ENCODE measurements around the gene CEP112.

Gene CEP112

DNA sequence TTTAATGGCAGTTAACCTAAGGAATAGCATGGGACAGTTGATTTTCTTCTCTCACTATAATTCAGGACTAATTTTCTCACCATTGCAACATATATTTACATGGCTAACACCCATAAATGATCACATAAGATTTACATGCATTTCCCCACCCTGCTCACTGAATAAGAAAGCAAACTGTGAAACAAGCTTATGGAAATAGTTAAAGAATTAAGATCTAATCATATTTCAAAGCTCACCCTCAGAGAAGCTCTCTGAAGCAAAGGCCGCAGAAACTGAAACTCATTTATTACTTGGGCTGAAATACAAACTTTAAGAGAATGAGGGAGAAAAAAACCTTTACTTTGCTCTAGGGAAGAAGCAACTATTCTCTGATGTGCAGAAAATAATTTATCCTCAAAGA, 411.8 kb downstream of the CEP112 start:
- DNase-seq (ENCODE audit: low read depth), result no peak

DNA sequence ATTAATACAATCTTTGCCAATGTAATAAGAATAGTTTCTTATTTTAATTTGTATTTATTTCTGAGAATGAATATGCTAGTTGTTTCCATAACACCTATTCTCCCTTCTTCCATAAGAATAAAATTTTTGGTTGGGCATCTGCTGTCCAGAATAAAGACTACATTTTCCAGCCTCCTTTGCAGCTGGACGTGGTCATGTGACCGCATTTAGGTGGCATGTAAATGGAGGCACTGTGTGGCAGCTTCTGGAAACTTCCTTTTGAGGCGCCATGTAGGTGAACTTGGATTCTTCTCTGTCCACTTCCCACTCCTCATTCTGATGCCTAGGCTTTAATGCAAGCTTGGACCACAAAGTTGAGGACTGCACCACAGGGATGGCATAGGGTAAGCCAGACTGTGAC, 415.0 kb downstream of the CEP112 start:
- DNase-seq (ENCODE audit: low read depth), result no peak

DNA sequence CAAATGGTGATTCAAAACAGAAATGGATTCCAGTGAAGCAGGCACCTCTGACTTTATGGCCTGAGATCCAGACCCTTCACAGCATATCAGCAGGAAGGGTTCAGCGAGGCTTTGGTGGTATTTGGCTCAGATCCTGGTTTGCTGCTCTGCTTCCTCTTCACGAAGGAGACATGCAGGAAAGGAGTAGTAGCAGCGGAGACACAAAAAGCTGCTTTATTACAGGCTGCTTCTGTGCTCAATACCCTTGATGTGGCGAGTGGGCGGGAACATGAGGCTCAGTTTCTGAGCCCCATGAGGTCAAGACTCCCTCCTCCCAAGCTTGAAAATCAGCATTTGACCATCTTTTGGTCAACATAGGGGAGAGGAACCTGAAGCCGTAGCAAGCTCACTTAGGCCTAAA, 417.1 kb downstream of the CEP112 start:
- DNase-seq (ENCODE audit: low read depth), result no peak

DNA sequence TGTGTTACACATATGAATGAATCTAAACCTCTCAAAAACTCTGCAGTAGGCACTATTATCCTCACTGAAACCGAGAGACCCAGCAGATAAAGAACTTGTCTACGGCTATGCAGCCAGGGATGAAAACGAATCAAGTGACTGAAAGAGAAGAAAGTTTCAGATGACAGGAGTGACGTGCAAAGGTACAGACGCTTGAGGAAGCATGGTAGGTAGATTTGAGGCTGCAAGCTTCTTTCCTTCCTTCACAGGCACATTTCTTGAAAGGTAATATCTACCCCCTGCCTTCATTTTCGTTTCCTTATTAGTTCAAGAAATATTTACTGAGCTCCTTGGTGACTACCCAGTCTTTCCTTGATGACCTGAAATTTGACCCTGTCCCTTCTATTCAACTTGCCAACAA, 418.9 kb downstream of the CEP112 start:
- no peak for DNase-seq (ENCODE audit: low read depth)

DNA sequence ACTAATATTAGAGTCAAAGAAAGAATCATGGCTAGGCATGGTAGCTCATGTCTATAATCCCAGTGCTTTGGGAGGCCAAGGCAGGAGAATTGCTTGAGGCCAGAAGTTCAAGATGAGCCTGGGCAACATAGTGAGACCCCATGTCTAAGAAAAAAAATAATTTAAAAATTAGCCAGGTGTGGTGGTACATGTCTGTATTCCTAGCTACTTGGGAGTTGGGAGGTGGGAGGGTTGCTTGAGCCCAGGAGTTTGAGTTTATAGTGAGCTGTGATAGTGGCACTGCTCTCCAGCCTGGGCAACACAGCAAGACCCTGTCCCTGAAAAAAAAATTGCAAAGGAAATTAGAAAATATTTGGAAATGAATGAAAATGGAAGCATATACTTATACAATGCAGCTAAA, 420.2 kb downstream of the CEP112 start:
- DNase-seq (ENCODE audit: low read depth), result no peak

DNA sequence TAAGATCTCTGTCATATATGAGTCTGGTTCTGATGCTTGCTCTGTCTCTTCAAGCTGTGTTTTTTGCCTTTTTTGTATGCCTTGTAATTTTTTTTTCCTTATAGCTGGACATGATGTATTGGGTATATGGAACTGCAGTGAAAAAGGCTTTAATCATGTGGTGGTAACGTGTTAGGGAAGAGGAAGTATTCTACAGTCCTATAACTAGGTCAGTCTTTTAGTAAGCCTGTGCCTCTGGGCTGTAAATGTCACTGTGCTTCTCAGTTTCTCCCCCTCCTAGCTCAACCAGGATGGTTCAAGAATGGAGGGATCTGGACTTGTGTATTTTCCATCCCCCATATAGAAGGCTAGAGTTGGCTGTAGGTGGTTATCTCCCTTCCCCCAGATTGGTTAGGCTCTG, 428.1 kb downstream of the CEP112 start:
- DNase-seq (ENCODE audit: low read depth), result no peak

DNA sequence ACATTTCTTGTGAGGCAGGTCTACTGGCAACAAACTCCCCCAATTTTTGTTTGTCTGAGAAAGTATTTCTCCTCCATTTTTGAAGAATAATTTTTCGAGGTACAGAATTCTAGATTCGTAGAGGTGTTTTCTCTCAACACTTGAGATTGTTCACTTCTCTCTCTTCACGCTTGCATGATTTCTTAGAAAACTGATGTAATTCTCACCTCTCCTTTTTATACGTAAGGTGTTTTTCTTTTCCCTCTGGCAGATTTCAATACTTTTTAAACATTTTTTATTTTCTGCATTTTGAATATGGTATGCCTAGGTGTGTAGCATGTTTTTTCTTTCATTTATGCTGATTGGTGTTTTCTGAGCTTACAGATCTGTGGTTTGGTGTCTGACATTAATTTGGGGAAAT, 429.0 kb downstream of the CEP112 start:
- DNase-seq (ENCODE audit: low read depth), result no peak

DNA sequence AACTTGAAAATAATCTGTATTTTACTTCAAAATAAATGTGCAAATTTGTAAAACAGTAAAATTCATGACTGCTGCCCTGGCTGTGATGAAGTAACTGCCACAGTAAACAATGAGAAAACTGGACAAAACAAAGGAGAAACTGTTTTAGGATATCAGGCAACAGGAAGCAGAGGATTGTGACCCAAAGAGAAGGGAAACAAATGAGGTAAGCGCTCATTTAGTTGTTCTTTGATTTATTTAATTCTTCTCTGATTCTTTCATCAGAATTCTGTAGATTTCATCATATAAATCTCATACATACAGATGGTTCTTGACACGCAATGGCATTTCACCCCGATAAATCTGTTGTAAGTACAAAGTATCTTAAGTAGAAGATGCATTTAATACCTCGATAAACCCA, 432.4 kb downstream of the CEP112 start:
- DNase-seq (ENCODE audit: low read depth), result no peak

DNA sequence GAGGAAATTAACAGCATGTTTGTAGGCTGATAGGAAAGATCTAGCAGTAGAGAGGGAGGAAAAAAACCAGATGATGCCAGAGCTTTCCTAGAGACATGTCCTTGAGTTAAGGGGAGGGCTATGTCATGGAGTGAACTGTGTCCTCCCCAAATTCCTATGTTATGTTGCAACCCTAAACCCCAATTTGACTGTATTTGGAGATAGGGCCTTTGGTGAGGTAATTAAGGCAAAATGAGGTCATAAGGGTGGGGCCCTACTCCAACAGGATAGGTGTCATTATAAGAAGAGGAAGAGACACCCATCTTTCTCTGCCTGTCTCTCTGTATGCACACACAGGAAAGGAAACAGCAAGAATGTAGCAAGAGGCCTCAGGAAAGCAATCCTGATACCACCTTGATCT, 435.2 kb downstream of the CEP112 start:
- no peak for DNase-seq (ENCODE audit: low read depth)

DNA sequence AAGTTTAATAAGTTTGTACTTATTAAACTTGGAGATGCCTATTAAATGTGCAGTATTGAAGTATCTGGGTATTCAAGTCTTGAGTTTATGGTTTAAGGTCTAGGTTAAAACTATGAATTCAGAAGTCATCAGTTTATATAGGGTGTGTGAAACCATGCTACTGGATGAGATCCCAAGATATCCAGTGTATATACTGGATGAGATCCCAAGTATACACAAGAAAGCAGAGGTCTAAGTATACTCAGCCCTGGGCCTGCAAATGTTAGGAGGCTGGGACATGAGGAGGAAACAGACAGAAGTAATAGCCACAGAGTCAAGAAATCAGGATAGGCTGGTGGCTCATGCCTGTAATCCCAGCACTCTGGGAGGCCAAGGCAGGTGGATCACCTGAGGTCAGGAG, 436.1 kb downstream of the CEP112 start:
- no peak for DNase-seq (ENCODE audit: low read depth)

DNA sequence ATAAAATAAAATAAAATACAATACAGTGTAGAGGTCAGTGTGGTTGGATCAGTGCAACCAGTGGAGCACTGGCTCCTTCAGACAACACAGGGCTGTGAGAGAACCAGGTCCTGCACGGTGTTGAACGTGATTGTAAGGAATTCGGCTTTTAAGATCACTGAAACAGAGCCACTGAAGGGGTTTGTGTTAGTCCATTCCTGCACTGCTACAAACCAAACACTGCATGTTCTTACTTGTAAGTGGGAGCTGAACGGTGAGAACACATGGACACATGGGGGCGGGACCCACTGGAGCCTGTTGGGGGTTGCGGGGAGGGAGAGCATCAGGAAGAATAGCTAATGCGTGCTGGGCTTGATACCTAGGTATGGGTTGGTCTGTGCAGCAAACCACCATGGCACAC, 437.3 kb downstream of the CEP112 start:
- no peak for DNase-seq (ENCODE audit: low read depth)

DNA sequence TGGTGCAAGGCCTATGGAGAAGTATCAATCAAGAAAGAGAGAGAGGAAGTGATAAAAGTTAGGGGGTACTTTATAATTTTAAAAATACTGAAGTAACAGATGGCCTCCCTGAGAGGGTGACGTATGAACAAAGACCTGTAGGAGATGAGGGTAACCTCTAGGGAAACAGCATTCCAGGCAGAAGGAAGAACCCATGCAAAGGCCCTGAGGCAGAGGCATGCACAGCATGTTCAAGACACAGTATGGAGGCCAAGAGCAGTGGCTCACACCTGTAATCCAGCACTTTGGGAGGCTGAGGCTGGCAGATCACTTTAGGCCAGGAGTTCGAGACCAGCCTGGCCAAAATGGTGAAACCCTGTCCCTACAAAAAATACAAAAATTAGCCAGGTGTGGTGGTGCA, 437.9 kb downstream of the CEP112 start:
- no peak for DNase-seq (ENCODE audit: low read depth)

DNA sequence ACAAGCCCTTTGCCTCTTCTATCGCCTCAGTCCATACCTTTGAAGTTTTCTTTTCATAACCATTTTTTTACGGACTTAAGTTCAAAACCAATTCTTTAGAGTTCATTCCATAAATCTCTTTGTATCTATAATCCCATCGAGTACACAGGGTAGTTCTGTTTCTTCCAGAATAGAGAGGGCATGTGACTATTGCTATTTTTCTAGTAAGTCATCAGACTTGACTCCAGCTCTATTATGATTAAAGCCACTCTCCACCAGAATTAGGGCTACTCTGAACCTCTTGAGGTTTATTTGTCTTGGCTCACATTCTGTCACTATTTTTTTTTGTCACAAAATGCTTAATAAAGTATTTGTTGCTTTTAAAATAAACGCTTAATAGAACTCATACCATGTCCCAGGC, 438.6 kb downstream of the CEP112 start:
- no peak for DNase-seq (ENCODE audit: low read depth)

DNA sequence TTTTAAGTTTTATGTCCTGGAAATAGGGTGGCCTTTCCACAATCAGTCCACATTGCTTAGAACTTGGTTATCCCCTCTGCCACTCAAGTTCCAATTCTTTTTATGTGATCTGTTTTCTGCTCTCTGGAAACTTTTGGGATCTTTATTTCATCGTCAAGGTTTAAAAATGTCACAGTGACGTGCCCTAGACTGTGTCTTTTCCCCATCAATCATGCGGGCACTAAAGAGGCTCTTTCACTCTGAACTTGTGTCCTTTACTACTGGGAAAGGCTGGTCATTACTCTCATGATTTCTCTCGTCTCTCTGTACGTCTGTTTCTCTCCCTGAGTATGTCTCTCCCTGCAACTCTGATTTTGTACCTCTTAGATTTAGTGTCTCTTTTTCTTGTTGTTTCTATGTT, 440.7 kb downstream of the CEP112 start:
- DNase-seq (ENCODE audit: low read depth), result no peak

DNA sequence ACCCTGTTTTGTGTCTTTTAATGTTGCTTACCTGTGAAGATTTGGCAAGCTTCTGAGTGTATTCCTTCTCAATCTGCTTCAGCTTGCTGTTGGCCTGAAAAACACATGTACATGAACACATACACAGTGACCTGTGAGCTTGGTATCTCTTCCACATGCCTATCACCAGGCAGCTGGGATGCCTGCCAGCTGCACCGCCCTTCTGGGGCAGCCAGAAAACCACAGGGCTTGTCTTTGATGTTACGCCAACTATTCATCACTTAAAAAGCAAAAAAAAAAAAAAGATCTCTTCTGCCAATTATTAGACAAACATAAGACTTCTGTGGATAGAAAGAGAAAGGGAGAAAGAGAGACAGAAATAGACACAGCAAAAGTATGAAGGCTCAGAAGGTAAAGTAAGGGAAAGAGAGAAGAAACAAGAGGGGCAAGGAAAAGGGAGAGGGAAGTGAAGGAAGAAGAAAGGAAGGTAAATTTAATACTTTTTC, 441.3 kb downstream of the CEP112 start:
- no peak for DNase-seq (ENCODE audit: low read depth)

DNA sequence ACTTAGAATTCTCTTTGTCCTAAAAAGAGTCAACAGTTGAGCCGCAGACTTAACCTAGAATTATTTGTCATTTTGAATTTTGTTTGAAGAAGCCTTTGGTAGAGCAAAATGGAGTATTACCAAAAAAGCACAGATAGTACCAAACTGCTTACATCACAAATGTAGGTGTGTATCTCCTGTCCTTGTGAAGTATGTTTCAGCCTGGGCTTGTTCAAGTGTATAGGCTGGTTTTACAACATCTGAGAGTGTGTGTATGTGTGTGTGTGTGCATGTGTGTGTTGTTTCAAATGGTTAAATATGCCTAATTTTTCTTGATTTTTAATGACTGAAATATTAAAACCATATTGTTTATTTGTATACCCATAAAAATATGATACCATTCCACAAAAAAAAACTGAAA, 441.8 kb downstream of the CEP112 start:
- DNase-seq (ENCODE audit: low read depth), result no peak

DNA sequence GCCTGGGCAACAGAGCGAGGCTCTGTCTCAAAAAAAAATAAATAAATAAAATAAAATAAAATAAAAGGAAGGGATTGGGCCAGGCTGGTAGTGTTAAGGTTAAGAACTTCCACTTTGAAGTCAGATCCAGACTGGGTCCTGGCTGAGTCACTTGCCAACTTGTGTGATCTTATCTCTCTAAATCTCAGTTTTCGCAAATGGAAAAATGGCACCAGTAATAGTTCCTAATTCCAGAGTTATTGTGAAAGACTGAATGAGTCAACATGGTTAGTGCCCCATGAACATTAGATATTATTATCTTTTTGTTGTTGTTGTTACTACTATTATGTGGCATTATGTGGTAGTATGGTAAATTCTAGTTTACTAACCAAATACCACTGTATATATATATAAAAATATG, 442.5 kb downstream of the CEP112 start:
- DNase-seq (ENCODE audit: low read depth), result no peak

DNA sequence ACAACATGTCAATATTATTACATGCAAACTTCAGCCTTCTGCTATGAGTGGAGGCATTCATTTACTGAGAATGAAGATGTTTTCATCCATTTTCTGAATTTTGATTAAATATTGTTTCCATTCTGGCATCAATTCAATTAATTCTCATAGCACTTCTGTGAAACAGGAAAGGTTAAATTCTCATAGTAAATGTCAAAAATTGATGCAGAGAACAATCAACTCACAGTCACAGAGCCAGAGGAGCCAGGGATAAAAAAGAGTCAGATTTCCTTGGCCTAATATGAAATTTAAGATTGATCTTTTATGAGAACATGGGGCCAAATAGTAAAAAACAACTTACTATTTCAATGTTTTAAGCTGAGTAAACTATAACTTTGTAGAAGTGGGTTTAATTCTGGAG, 446.7 kb downstream of the CEP112 start:
- no peak for DNase-seq (ENCODE audit: low read depth)

DNA sequence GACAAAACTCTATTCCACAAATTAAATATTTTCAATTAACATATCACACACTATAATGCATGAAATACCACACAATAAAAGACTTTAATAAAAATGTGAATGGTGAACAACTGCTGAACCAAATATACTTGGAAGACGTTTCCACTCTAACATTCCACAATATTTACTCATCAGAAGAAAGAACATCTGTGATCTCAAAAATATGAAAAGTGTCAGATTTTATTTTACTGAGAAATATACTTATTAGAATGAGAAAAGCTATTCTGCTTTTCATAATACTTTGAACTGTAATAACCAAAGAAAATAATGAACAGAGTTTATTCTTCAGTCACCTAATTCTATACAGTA, 448.7 kb downstream of the CEP112 start:
- DNase-seq (ENCODE audit: low read depth), result no peak

DNA sequence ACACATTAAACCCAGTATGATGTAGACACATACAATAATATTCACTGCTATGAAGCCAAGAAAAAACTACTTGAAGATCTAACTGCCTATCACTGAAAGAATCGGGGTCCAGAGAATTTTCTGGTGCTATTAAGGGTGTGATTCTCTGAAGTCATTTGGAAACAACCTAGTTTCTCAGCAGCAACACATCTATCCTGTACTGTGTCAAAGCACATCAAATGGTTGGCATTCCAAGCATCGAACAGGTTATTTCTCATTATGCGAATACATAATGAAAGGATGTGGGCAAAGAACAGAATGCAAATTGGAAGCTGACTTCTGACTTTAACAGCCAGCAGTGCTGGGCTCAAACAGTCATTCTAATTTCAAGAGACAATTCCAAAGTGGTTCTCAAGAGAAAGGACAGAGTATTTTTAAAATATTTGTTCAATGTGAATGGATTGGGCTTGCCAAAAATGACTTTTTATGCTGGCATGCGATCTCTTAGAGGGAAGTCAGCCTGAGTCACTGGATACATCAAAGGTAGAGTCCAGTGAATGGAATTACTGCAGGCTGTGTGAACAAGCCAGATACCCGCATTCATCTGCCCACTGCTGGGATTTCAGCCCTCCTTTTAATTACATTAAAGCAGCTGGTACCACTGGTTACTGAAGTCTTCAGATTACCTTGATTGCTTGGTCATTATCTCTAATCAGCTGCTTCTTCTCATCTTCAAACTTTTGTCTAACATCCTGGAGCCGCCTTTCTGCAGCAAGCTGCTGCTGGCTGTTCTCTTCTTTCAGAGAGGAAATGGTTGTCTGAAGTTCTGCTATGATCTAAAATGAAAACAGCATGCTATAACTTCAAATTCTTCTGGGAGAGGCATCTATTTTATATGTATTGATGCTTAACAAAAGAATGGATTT, 449.3 kb downstream of the CEP112 start:
- DNase-seq (ENCODE audit: low read depth), result no peak

DNA sequence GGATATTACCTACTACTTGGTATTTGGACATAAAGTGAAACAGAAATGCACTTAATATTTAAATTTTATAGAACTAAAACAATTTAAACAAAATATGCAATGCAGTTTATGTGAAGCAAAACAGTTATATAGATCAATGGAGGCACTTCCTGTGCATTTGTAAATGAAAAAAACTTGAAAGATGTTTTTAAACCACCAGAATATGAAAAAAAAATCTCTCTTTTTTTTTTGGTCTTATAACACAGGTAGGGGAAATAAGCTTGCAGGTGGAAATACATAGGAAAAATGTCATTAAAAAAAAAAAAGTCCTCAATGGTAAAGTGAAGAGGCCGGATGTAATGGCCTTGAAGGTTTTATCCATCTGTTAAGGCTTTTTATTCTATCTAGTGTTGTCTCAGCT, 450.2 kb downstream of the CEP112 start:
- DNase-seq (ENCODE audit: low read depth), result no peak

DNA sequence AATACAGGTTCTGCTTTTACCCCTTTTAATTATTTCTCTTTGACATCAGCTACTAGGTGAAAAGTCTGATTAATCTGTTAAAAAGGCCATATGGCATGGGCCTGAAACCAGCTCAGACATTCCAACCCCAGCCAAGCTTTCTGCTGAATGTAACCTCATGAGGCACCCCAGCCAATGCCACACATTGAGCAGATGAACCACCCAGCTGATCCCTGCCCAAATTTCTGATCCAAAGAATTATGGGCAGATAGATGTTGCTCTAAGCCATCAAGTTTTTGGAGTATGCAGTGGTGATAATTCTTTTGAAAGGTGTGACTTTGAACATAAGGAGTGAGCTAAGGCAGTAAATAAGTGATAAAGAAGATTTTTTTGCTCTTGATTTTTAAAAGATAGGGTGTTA, 452.9 kb downstream of the CEP112 start:
- no peak for DNase-seq (ENCODE audit: low read depth)

DNA sequence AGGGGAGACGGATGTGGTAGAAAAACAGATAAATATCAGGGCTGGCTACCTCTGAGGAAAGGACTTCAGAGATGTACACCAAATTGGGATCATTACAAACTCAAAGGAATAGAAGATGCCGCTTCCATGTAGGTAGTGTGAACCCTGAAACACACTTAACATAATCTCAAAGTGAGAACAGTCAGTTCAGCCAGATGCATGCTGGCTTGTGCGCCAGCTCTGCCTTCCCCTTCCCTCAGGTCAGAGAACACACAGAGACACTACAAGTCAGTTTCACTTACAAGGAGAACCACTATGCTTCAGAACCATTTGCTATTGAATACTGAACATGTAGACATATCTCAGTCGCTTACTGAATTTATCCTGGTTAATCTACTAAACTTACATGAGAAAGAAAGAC, 454.5 kb downstream of the CEP112 start:
- no peak for DNase-seq (ENCODE audit: low read depth)

DNA sequence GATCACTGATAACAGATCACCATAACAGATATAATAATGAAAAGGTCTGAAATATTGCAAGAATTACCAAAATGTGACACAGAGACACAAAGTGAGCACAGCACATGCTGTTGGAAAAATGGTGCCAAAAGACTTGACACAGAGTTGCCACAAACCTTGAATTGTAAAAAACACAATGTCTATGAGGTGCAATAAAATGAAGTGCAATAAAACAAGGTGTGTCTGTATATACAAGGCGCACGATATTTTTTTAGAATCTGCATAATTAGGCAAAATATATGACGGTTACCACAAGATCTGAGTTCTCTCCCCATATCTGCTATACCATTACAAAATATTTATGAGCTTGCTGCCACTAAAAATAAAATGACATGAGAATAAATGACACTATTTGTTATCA, 458.6 kb downstream of the CEP112 start:
- no peak for DNase-seq (ENCODE audit: low read depth)
